ENCODE results near the gene JPH3.

The JPH3 gene

GRCh38 chr16:87733190-87733589, 130.9 kb downstream of the JPH3 start:
- peaks cover 13% of the 10 kb centered on the region for H3K36me3 ChIP-seq (ENCODE audit: control insufficient read depth, insufficient read depth, low read length)

DNA sequence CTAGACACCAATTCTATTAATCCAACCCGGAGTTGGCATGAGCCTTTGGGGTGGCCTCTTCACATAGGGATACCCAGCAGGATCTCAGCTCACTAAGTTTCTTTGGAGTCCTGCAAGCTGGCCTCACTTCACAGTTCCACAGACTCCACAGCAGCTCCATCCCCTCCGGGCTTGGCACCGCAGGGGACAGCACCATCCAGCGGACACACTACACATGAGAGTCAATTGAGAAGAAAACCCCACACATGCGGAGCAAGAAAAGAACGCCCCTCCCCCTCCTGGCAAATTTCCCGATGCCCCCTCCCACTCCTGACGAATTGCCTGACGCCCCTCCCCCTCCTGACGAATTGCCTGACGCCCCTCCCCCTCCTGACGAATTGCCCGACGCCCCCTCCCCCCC, 132.3 kb downstream of the JPH3 start:
- no peaks in the 10 kb centered on the region for H3K4me1 ChIP-seq (ENCODE audit: control insufficient read depth, insufficient read depth, low read length)

More at GRCh38 chr16:87733190-87733589, 130.9 kb downstream of the JPH3 start:
- Histone ChIP-seq H3K27me3 (ENCODE audit: control insufficient read depth, insufficient read depth, low read length) (no peaks in the 10 kb centered on the region), H3K9me3 (ENCODE audit: control insufficient read depth, insufficient read depth, low read length) (no peaks in the 10 kb centered on the region), H3K9ac (ENCODE audit: low read depth, low read length) (no peak overlapping the region), H3K4me1 (ENCODE audit: control insufficient read depth, insufficient read depth, low read length) (no peaks in the 10 kb centered on the region), H3K4me3 (ENCODE audit: low read depth, low read length) (no peak overlapping the region)

DNA sequence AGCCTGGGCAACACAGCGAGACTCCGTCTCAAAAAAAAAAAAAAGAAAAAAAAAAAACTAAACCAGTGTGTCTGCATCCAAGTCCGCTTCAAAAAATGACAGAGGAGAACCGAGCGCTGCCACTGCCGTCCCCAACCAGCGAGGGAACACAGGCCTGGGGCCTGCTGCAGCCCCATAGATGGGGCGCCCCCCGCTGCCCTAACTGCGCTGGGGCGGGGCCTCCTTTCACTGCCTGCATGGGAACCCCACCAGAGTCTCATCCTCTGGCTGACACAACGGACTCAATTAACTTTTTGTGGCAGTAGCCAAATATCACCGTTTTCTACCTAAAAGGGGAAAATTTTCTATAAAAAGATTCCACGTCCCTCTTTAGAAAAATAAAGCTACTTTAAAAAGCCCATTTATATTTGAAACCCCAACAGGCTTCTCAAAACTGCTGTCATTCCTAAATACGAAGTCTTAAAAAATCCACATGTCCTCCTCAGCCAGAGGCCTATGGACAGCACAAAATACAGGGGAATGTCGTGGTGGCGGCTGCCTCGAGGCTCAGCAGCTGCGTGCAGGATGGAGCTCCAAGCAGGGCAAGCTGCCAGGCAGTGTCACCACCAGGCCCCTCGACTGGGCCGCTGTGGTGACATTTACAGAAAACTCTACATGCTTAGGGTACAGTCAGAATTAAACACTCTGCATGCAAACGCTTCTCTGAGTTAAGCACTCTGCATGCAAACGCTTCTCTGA, 133.1 kb downstream of the JPH3 start:
- H3K9ac ChIP-seq (ENCODE audit: low read depth, low read length), result no peak overlapping the region
- no peaks in the 10 kb centered on the region for H3K27me3 ChIP-seq (ENCODE audit: control insufficient read depth, insufficient read depth, low read length)
- H3K36me3 ChIP-seq (ENCODE audit: control insufficient read depth, insufficient read depth, low read length), result peaks cover 14% of the 10 kb centered on the region
- H3K9me3 ChIP-seq (ENCODE audit: control insufficient read depth, insufficient read depth, low read length), result no peaks in the 10 kb centered on the region
- no peaks in the 10 kb centered on the region for H3K4me1 ChIP-seq (ENCODE audit: control insufficient read depth, insufficient read depth, low read length)
- no peak overlapping the region for H3K4me3 ChIP-seq (ENCODE audit: low read depth, low read length)

More for the DNA sequence above, 132.3 kb downstream of the JPH3 start:
- no peaks in the 10 kb centered on the region for H3K27me3 ChIP-seq (ENCODE audit: control insufficient read depth, insufficient read depth, low read length)
- H3K36me3 ChIP-seq (ENCODE audit: control insufficient read depth, insufficient read depth, low read length), result peaks cover 10% of the 10 kb centered on the region
- H3K9ac ChIP-seq (ENCODE audit: low read depth, low read length), result no peak overlapping the region
- no peaks in the 10 kb centered on the region for H3K9me3 ChIP-seq (ENCODE audit: control insufficient read depth, insufficient read depth, low read length)
- H3K4me3 ChIP-seq (ENCODE audit: low read depth, low read length), result no peak overlapping the region

DNA sequence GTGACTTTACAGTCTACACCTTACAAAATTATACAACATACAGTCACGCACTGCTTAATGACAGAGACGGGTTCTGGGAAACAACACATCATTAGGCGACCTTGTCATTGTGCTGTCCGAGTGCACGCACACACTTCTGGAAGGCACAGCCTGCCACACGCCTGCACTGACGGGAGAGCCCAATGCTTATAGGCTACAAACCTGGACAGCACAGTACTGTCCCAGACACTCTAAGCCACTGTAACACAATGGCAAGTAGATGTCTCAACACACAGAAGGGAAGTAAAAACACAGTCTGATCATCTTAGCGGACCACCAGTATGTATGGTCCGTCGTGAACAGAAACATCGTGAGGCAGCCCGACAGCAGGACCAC, 133.7 kb downstream of the JPH3 start:
- Histone ChIP-seq H3K9ac (ENCODE audit: low read depth, low read length) (no peak overlapping the region), H3K4me3 (ENCODE audit: low read depth, low read length) (no peak overlapping the region), H3K4me1 (ENCODE audit: control insufficient read depth, insufficient read depth, low read length) (no peaks in the 10 kb centered on the region), H3K27me3 (ENCODE audit: control insufficient read depth, insufficient read depth, low read length) (no peaks in the 10 kb centered on the region), H3K9me3 (ENCODE audit: control insufficient read depth, insufficient read depth, low read length) (no peaks in the 10 kb centered on the region), H3K36me3 (ENCODE audit: control insufficient read depth, insufficient read depth, low read length) (peaks cover 17% of the 10 kb centered on the region)

- Histone ChIP-seq H3K9me3 (ENCODE audit: control insufficient read depth, insufficient read depth, low read length) (no peaks in the 10 kb centered on the region), H3K36me3 (ENCODE audit: control insufficient read depth, insufficient read depth, low read length) (peaks cover 28% of the 10 kb centered on the region), H3K4me3 (ENCODE audit: low read depth, low read length) (no peak overlapping the region), H3K9ac (ENCODE audit: low read depth, low read length) (no peak overlapping the region), H3K27me3 (ENCODE audit: control insufficient read depth, insufficient read depth, low read length) (no peaks in the 10 kb centered on the region), H3K4me1 (ENCODE audit: control insufficient read depth, insufficient read depth, low read length) (no peaks in the 10 kb centered on the region)
Measured at GRCh38 chr16:87739801-87740200, 137.5 kb downstream of the JPH3 start.

DNA sequence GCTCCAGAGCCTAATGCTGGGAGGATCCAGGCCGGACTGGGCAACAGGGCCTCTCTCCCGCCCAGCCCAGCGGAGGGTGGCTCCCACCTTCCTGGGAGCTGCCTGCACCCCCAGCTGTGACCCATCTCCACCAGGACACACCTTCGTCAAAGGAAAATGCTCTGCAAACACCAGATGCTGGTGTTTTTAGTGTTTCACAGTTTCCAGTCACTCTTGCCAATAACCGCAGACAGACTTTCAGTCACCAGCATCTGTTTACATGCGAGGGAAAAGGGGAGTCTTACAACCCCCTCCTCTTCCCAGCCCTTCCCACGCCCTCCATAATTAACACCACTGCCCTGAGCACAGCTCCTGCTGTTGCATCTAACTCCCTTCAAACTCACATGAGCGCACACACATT, 138.1 kb downstream of the JPH3 start:
- no peaks in the 10 kb centered on the region for H3K27me3 ChIP-seq (ENCODE audit: control insufficient read depth, insufficient read depth, low read length)
- H3K4me1 ChIP-seq (ENCODE audit: control insufficient read depth, insufficient read depth, low read length), result no peaks in the 10 kb centered on the region
- H3K9ac ChIP-seq (ENCODE audit: low read depth, low read length), result no peak overlapping the region
- no peaks in the 10 kb centered on the region for H3K9me3 ChIP-seq (ENCODE audit: control insufficient read depth, insufficient read depth, low read length)
- H3K36me3 ChIP-seq (ENCODE audit: control insufficient read depth, insufficient read depth, low read length), result peaks cover 29% of the 10 kb centered on the region
- no peak overlapping the region for H3K4me3 ChIP-seq (ENCODE audit: low read depth, low read length)

DNA sequence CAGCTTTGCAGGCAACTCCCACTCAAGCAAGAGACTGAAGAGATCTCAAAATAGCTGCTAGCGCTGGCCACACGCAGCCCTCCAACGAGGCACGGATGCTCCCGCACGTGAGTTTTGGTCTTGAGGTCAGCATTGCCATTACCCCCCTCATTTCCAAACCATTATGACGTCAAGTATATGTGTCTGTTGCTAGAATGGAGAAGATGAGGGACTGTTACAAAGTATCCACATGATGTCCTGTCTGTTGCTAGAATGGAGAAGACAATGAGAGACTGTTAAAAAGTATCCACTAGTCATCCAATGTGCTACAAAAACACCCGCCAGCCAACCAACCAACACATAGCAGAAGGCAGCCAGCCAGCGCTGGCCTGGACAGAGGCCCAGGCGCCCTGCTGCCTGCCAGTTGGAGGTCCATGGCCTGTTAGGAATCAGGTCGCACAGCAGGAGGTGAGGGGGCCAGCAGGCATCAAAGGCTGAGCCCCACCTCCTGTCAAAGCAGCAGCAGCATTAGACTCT, 138.7 kb downstream of the JPH3 start:
- no peak overlapping the region for H3K9ac ChIP-seq (ENCODE audit: low read depth, low read length)
- no peaks in the 10 kb centered on the region for H3K27me3 ChIP-seq (ENCODE audit: control insufficient read depth, insufficient read depth, low read length)
- H3K9me3 ChIP-seq (ENCODE audit: control insufficient read depth, insufficient read depth, low read length), result no peaks in the 10 kb centered on the region
- no peaks in the 10 kb centered on the region for H3K4me1 ChIP-seq (ENCODE audit: control insufficient read depth, insufficient read depth, low read length)
- H3K36me3 ChIP-seq (ENCODE audit: control insufficient read depth, insufficient read depth, low read length), result peaks cover 33% of the 10 kb centered on the region
- H3K4me3 ChIP-seq (ENCODE audit: low read depth, low read length), result no peak overlapping the region

DNA sequence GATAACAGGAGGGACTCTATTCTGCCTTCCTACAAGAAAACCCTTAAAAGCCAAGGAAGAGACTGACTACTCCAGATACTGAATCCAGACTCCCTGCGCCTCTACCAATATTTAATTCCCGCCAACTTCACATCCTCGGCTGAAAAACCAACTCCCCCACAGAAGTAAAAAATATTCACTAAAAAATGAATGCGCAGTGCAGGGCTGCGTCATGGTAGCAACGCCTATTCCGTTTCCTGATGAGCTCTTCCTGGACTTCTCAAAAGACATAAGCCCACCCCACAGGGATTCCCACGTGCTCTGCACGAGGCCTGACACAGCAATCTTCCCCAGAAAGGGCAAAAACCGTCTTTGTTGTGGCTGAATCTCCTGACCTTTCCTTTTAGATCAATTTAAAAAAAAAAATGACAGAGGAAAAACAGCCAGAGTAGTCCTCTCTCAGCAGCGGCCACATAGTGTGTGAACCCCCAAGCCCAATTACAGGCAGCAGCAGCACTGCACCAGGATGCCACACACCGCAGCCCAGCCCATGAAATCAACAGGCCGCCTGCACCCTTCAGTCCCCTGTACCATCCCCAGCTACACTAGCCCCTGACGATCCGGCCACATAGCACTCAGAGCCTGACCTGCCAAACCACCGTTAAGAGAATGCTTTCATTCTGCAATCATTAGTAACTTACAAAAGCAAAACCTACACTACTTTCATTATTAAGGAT, 139.6 kb downstream of the JPH3 start:
- no peak overlapping the region for H3K9ac ChIP-seq (ENCODE audit: low read depth, low read length)
- H3K36me3 ChIP-seq (ENCODE audit: control insufficient read depth, insufficient read depth, low read length), result peaks cover 41% of the 10 kb centered on the region
- no peaks in the 10 kb centered on the region for H3K4me1 ChIP-seq (ENCODE audit: control insufficient read depth, insufficient read depth, low read length)
- no peaks in the 10 kb centered on the region for H3K9me3 ChIP-seq (ENCODE audit: control insufficient read depth, insufficient read depth, low read length)
- H3K27me3 ChIP-seq (ENCODE audit: control insufficient read depth, insufficient read depth, low read length), result no peaks in the 10 kb centered on the region
- H3K4me3 ChIP-seq (ENCODE audit: low read depth, low read length), result no peak overlapping the region

DNA sequence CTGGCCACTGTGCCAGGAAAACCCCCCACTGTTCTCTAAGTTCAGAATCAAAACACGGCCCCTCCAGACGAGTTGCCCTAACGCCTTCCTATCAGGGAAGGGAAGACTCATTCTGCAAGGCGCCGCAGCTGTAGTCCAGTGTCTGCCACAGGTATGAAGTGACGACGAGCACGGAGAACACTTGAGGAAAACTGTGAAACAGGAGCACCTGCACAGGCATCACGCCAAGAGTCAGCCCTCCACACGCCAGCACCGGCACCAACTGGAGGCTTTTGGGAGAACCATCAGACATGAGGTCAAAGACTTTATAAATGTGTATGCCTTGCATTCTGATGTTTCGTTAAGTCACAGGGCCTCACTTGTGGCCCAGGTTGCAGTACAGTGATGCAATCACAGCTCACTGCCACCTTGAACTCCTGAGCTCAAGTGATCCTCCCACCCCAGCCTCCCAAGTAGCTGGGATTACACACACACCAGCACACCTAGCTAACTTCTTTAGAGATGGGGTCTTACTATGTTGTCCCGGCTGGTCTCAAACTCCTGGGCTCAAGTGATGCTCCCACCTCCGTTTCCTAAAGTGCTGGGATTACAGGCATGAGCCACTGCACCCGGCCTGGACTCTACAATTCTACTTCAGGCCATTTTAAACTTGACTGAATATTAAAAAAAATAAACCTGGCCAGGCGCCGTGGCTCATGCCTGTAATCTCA, 140.6 kb downstream of the JPH3 start:
- Histone ChIP-seq H3K4me3 (ENCODE audit: low read depth, low read length) (no peak overlapping the region), H3K4me1 (ENCODE audit: control insufficient read depth, insufficient read depth, low read length) (no peaks in the 10 kb centered on the region), H3K9ac (ENCODE audit: low read depth, low read length) (no peak overlapping the region), H3K36me3 (ENCODE audit: control insufficient read depth, insufficient read depth, low read length) (peaks cover 50% of the 10 kb centered on the region), H3K27me3 (ENCODE audit: control insufficient read depth, insufficient read depth, low read length) (no peaks in the 10 kb centered on the region), H3K9me3 (ENCODE audit: control insufficient read depth, insufficient read depth, low read length) (no peaks in the 10 kb centered on the region)

DNA sequence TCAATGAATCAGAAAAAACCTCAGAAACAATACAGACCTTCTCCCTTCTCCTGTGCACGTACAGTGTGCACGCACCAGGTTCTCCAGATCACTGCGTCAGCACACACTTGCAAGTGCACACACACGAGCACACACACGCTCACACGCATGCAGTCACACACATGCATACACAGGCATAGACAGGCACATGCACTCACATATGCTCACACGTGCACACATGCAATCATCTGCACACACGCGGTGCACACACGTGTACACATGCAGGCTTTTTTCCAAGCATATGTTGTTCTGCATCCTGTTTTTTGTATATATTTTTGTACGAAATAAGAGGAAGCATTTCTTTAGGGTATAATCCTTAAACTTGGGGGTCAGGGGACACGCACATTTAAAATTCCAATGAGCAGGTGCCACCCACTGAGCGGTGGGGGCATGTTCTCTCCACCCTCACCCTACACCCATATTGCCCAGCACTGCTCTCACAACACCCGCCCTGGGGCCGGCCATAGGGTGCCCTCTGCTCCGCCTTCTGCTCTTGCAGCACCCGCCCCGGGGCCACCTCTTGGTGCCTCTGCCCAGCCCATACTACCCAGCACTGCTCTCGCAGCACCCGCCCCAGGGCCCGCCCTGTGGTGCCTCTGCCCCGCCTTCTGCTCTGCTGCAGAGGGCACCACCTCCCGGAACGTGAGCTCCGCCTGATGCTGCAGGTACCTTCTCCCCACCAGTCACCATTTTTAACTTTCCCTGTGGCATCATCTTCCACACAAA, 142.6 kb downstream of the JPH3 start:
- no peaks in the 10 kb centered on the region for H3K9me3 ChIP-seq (ENCODE audit: control insufficient read depth, insufficient read depth, low read length)
- H3K4me3 ChIP-seq (ENCODE audit: low read depth, low read length), result no peak overlapping the region
- no peak overlapping the region for H3K9ac ChIP-seq (ENCODE audit: low read depth, low read length)
- H3K27me3 ChIP-seq (ENCODE audit: control insufficient read depth, insufficient read depth, low read length), result no peaks in the 10 kb centered on the region
- H3K36me3 ChIP-seq (ENCODE audit: control insufficient read depth, insufficient read depth, low read length), result peaks cover 55% of the 10 kb centered on the region
- no peaks in the 10 kb centered on the region for H3K4me1 ChIP-seq (ENCODE audit: control insufficient read depth, insufficient read depth, low read length)

GRCh38 chr16:87746178-87746577, 143.9 kb downstream of the JPH3 start:
- Histone ChIP-seq H3K4me3 (ENCODE audit: low read depth, low read length) (no peak overlapping the region), H3K27me3 (ENCODE audit: control insufficient read depth, insufficient read depth, low read length) (no peaks in the 10 kb centered on the region), H3K9me3 (ENCODE audit: control insufficient read depth, insufficient read depth, low read length) (no peaks in the 10 kb centered on the region), H3K4me1 (ENCODE audit: control insufficient read depth, insufficient read depth, low read length) (no peaks in the 10 kb centered on the region), H3K36me3 (ENCODE audit: control insufficient read depth, insufficient read depth, low read length) (peaks cover 53% of the 10 kb centered on the region), H3K9ac (ENCODE audit: low read depth, low read length) (no peak overlapping the region)

Measured in iPS-15b (cell line).